Neural cell (in vitro differentiated cells): ENCODE measurements around the gene PRELID3B. TPM values are rescaled to one million over a fixed set of nuclear protein-coding genes. Genes with fewer than 3 reads are reported as not detected.

ENCODE experiments used
- H2AFZ ChIP-seq: fragments of 200-600, 300-800 bp; sonication (generic), shearing (Covaris generic); 2 replicates; pipeline ENCODE4 v1.6.0; 2014; ENCODE audit warnings: low read depth, mild to moderate bottlenecking, antibody characterized with exemption, low read length, moderate library complexity
- H3F3A ChIP-seq: fragments of 200-600 bp; shearing (Covaris generic); 2 replicates; pipeline ENCODE4 v1.6.1; 2016; ENCODE audit warnings: mild to moderate bottlenecking, moderate library complexity, mixed read lengths, antibody characterized with exemption, low read length; ENCODE audit not compliant: insufficient read depth, poor library complexity, severe bottlenecking
- H3K27ac ChIP-seq: fragments of 200-600, 300-800 bp; sonication (generic), shearing (Covaris generic); 2 replicates; pipeline ENCODE4 v1.5.1; 2014; ENCODE audit warnings: mild to moderate bottlenecking, low read length, moderate library complexity
- H3K27me3 ChIP-seq: fragments of 300-800, 200-600 bp; sonication (generic), shearing (Covaris generic); 2 replicates; pipeline ENCODE4 v1.6.0; 2014; ENCODE audit warnings: mild to moderate bottlenecking, low read depth, low read length, moderate library complexity; ENCODE audit not compliant: insufficient read depth
- H3K36me3 ChIP-seq: fragments of 300-800, 200-600 bp; sonication (generic), shearing (Covaris generic); 2 replicates; pipeline ENCODE4 v1.5.1; 2014; ENCODE audit warnings: mild to moderate bottlenecking, antibody characterized with exemption, low read length, moderate library complexity; ENCODE audit not compliant: insufficient read depth
- H3K4me2 ChIP-seq: fragments of 300-800, 200-600 bp; sonication (generic), shearing (Covaris generic); 2 replicates; pipeline ENCODE4 v1.6.0; 2014; ENCODE audit warnings: mild to moderate bottlenecking, low read length
- H3K4me3 ChIP-seq: fragments of 300-800, 200-600 bp; sonication (generic), shearing (Covaris generic); 2 replicates; pipeline ENCODE4 v1.5.1; 2014; ENCODE audit warnings: mild to moderate bottlenecking, low read length, moderate library complexity
- H3K79me2 ChIP-seq: fragments of 200-600 bp; shearing (Covaris generic); replicated peaks from 2 replicates; pipeline ENCODE4 v1.6.0; 2014; ENCODE audit warnings: mild to moderate bottlenecking, low read length, moderate library complexity; ENCODE audit not compliant: insufficient read depth
- H3K9ac ChIP-seq: fragments of 300-800, 200-600 bp; sonication (generic), shearing (Covaris generic); 2 replicates; pipeline ENCODE4 v1.6.1; 2016; ENCODE audit warnings: mild to moderate bottlenecking, low read length, mixed read lengths
- H3K9me2 ChIP-seq: fragments of 200-600 bp; shearing (Covaris generic); 2 replicates; pipeline ENCODE4 v1.6.1; 2016; ENCODE audit warnings: mild to moderate bottlenecking, low read length, mixed read lengths; ENCODE audit not compliant: insufficient read depth
- H3K9me3 ChIP-seq: fragments of 200-600, 300-800 bp; sonication (generic), shearing (Covaris generic); 2 replicates; pipeline ENCODE4 v1.6.1; 2016; ENCODE audit warnings: mild to moderate bottlenecking, mixed run types, low read length, moderate library complexity, mixed read lengths
- H4K20me1 ChIP-seq: fragments of 200-600 bp; shearing (Covaris generic); 2 replicates; pipeline ENCODE4 v1.6.1; 2016; ENCODE audit warnings: mild to moderate bottlenecking, mixed run types; ENCODE audit not compliant: insufficient read depth
- EP300 ChIP-seq: fragments of 450-650 bp; conservative IDR thresholded peaks from 2 replicates; pipeline ENCODE4 v1.6.1; 2014; ENCODE audit warnings: antibody characterized with exemption, mild to moderate bottlenecking, moderate library complexity; ENCODE audit not compliant: poor library complexity, severe bottlenecking
- EZH2 ChIP-seq: fragments of 200-600, 300-800 bp; shearing (Covaris generic), sonication (generic); IDR thresholded peaks from 2 replicates; pipeline ENCODE4 v1.6.1; 2014; ENCODE audit warnings: antibody characterized with exemption, low read length, borderline replicate concordance, mild to moderate bottlenecking; ENCODE audit not compliant: insufficient read depth, poor library complexity, severe bottlenecking
- MXI1 ChIP-seq: fragments of 450-650 bp; conservative IDR thresholded peaks from 2 replicates; pipeline ENCODE4 v1.6.1; 2014; ENCODE audit warnings: antibody characterized with exemption, mild to moderate bottlenecking; ENCODE audit not compliant: poor library complexity, severe bottlenecking
- POLR2AphosphoS5 ChIP-seq: IDR thresholded peaks from 2 replicates; pipeline ENCODE4 v1.6.1; 2012
- RAD21 ChIP-seq: fragments of 450-650 bp; conservative IDR thresholded peaks from 2 replicates; pipeline ENCODE4 v1.6.1; 2014; ENCODE audit warnings: antibody characterized with exemption, mild to moderate bottlenecking, moderate library complexity
- SMC3 ChIP-seq: fragments of 450-650 bp; conservative IDR thresholded peaks from 2 replicates; pipeline ENCODE4 v1.6.1; 2014; ENCODE audit warnings: antibody characterized with exemption, mild to moderate bottlenecking, moderate library complexity; ENCODE audit not compliant: poor library complexity
- TAF1 ChIP-seq: IDR thresholded peaks from 2 replicates; pipeline ENCODE4 v1.6.1; 2012; ENCODE audit warnings: low read depth
- polyA plus RNA-seq: library from polyadenylated mRNA; depleted of rRNA; stranded (reverse); fragments of >200 nt; gene quantifications from 2 replicates; pipeline ENCODE4 v1.2.3, GENCODE V29; 2014
- TF ChIP-seq, protein P1 (sequence below): IDR thresholded peaks from 2 replicates; pipeline ENCODE4 v1.6.1; 2012; ENCODE audit warnings: borderline replicate concordance
- TF ChIP-seq, protein P2 (sequence below): fragments of 450-650 bp; IDR thresholded peaks from 2 replicates; pipeline ENCODE4 v1.5.1; 2014; ENCODE audit warnings: antibody characterized with exemption, mild to moderate bottlenecking, moderate library complexity; ENCODE audit not compliant: poor library complexity, severe bottlenecking

The PRELID3B gene
- polyA plus RNA-seq, 1 donor from 2014 or later, result 50.5 TPM

DNA sequence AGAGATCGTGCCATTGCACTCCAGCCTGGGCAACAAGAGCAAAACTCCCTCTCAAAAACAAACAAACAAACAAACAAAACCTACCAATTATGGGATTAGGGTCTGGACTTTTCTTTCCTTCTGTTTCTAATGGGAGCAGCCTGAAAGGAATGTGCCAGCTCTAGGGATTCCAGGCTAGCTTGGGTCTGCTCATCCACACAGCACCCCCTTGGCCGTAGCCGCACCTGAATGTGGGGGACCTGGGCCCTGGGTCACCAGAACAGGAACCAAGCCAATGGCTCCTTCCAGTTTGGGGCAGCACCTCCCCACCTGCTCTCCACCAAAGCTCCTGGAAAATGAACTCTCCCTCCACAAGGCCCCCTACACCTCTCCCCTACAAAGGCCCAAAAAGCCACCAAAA is 42.3 kb downstream of the PRELID3B start:
- Histone ChIP-seq H3K27me3 (no peaks in the 10 kb centered on the region), H3K4me2 (no peak overlapping the region), H3K9me3 (no peaks in the 10 kb centered on the region)

DNA sequence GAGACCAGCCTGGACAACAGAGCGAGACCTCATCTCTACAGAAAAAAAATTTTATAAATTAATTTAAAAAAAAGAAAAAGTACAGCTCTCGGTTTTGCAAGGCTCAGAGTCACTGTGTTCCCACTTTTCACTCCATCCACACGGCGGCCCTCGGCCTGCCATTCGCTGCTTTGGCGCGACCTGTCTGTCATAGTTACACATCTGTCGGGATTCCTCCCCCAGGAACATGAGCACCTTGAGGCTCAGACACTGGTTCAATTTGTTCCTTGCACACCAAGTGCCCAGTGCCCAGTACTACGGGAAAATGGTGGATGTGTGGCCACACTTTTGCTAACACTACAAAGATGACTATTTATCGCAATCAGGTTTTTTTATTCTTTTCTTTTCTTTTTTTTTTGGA is 43.9 kb downstream of the PRELID3B start:
- Histone ChIP-seq H3K27ac (no peak overlapping the region), H3K27me3 (no peaks in the 10 kb centered on the region), H3K79me2 (no peaks in the 10 kb centered on the region), H2AFZ (no peak overlapping the region), H3K9ac (no peak overlapping the region), H3K9me2 (no peaks in the 10 kb centered on the region), H3K9me3 (no peaks in the 10 kb centered on the region), H3K36me3 (peaks cover 1% of the 10 kb centered on the region), H4K20me1 (no peaks in the 10 kb centered on the region), H3K4me2 (no peak overlapping the region), H3K4me3 (no peak overlapping the region), H3F3A (no peaks in the 10 kb centered on the region)
- TF ChIP-seq TAF1 (no peak), RAD21 (no peak), MXI1 (no peak), POLR2AphosphoS5 (no peak)
- TF ChIP-seq, protein P1, sequence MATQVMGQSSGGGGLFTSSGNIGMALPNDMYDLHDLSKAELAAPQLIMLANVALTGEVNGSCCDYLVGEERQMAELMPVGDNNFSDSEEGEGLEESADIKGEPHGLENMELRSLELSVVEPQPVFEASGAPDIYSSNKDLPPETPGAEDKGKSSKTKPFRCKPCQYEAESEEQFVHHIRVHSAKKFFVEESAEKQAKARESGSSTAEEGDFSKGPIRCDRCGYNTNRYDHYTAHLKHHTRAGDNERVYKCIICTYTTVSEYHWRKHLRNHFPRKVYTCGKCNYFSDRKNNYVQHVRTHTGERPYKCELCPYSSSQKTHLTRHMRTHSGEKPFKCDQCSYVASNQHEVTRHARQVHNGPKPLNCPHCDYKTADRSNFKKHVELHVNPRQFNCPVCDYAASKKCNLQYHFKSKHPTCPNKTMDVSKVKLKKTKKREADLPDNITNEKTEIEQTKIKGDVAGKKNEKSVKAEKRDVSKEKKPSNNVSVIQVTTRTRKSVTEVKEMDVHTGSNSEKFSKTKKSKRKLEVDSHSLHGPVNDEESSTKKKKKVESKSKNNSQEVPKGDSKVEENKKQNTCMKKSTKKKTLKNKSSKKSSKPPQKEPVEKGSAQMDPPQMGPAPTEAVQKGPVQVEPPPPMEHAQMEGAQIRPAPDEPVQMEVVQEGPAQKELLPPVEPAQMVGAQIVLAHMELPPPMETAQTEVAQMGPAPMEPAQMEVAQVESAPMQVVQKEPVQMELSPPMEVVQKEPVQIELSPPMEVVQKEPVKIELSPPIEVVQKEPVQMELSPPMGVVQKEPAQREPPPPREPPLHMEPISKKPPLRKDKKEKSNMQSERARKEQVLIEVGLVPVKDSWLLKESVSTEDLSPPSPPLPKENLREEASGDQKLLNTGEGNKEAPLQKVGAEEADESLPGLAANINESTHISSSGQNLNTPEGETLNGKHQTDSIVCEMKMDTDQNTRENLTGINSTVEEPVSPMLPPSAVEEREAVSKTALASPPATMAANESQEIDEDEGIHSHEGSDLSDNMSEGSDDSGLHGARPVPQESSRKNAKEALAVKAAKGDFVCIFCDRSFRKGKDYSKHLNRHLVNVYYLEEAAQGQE, result no peak

More for the DNA sequence above, 42.3 kb downstream of the PRELID3B start:
- Histone ChIP-seq H3K36me3 (no peaks in the 10 kb centered on the region), H3K4me3 (no peak overlapping the region), H2AFZ (no peak overlapping the region), H3F3A (no peaks in the 10 kb centered on the region), H4K20me1 (no peaks in the 10 kb centered on the region), H3K79me2 (no peaks in the 10 kb centered on the region), H3K27ac (no peak overlapping the region), H3K9me2 (no peaks in the 10 kb centered on the region), H3K9ac (no peak overlapping the region)
- TF ChIP-seq, protein P1, result no peak
- TF ChIP-seq EP300, result no peak
- no peak for TF ChIP-seq MXI1
- no peak for TF ChIP-seq SMC3
- no peak for TF ChIP-seq TAF1
- no peak for TF ChIP-seq RAD21
- TF ChIP-seq, protein P2, sequence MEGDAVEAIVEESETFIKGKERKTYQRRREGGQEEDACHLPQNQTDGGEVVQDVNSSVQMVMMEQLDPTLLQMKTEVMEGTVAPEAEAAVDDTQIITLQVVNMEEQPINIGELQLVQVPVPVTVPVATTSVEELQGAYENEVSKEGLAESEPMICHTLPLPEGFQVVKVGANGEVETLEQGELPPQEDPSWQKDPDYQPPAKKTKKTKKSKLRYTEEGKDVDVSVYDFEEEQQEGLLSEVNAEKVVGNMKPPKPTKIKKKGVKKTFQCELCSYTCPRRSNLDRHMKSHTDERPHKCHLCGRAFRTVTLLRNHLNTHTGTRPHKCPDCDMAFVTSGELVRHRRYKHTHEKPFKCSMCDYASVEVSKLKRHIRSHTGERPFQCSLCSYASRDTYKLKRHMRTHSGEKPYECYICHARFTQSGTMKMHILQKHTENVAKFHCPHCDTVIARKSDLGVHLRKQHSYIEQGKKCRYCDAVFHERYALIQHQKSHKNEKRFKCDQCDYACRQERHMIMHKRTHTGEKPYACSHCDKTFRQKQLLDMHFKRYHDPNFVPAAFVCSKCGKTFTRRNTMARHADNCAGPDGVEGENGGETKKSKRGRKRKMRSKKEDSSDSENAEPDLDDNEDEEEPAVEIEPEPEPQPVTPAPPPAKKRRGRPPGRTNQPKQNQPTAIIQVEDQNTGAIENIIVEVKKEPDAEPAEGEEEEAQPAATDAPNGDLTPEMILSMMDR, result no peak
- no peak for TF ChIP-seq POLR2AphosphoS5
- no peak for TF ChIP-seq EZH2
